Uterus (tissue), 4 donors: Measurements from ENCODE around the gene NRK. TPM values are rescaled to one million over a fixed set of nuclear protein-coding genes. Genes with fewer than 3 reads are reported as not detected.
"Not testable (repeated sequence)": the region's sequence is repeated elsewhere in the genome, so short reads cannot be mapped to it uniquely, and the experiment has no call there.

Experiments
- DNase-seq, 2 donors: peaks; one replicate each; pipeline ENCODE4 v3.0.0-alpha.2; 2019 to 2020
- H3K27ac ChIP-seq, 2 donors: fragments of 200-600 bp; sonication (generic); 1 replicate in 1 of 2; 2 replicates in 1 of 2; pipeline ENCODE4 v1.5.1; 2016 to 2018
- H3K27me3 ChIP-seq, 2 donors: fragments of 200-600 bp; sonication (generic); one replicate each; pipeline ENCODE4 v1.5.1; 2018 to 2019; ENCODE audit warnings: control low read depth in 1 of 2
- H3K36me3 ChIP-seq, 2 donors: fragments of 200-600 bp; sonication (generic); one replicate each; pipeline ENCODE4 v1.5.1; 2019; ENCODE audit warnings: control low read depth in 1 of 2
- H3K4me1 ChIP-seq, 2 donors: fragments of 200-600 bp; sonication (generic); one replicate each; pipeline ENCODE4 v1.5.1; 2018 to 2019; ENCODE audit warnings: control low read depth in 1 of 2
- H3K4me3 ChIP-seq, 2 donors: fragments of 200-600 bp; sonication (generic); 1 replicate in 1 of 2; 2 replicates in 1 of 2; pipeline ENCODE4 v1.5.1; 2018 to 2019; ENCODE audit warnings: mild to moderate bottlenecking in 1 of 2
- H3K9me3 ChIP-seq, 2 donors: fragments of 200-600 bp; sonication (generic); one replicate each; pipeline ENCODE4 v1.5.1; 2019; ENCODE audit warnings: control low read depth in 1 of 2
- POLR2A ChIP-seq, 2 donors: fragments of 450-650 bp; IDR thresholded peaks; one replicate each; pipeline ENCODE4 v1.6.1; 2016; ENCODE audit warnings: antibody characterized with exemption in 2 of 2, mild to moderate bottlenecking in 1 of 2, moderate library complexity in 1 of 2
- intact Hi-C: fragments of 100-400 bp; cut with DNase I; formaldehyde crosslinking; loops from one replicate; pipeline ENCODE4 v1.15.1; 2023; ENCODE audit warnings: low total_unique reads
- total RNA-seq, 4 donors: library from RNA; depleted of rRNA in 3 of 4; stranded (reverse); fragments of >200 nt in 3 of 4; gene quantifications; one replicate each; pipeline versions ENCODE4 v1.1.0 to v1.2.4, GENCODE V29; 2014 to 2023
- TF ChIP-seq, protein P1 (sequence below), 4 experiments: fragments of 200-600 bp in 2 of 4; fragments of 450-650 bp in 2 of 4; sonication (generic) in 2 of 4; IDR thresholded peaks; one replicate each; pipeline ENCODE4 v1.5.1; 2016 to 2019; ENCODE audit warnings: antibody characterized with exemption in 4 of 4, mild to moderate bottlenecking in 2 of 4, moderate library complexity in 1 of 4
- donor health status: DM: yes; HTN: yes; CAD: no.

NRK gene
- total RNA-seq, 4 donors from 2014 or later = 1.5 to 30.2 (median 2.8) TPM

GRCh38 chrX:105999294-105999693 lies 177.0 kb downstream of the NRK start:
- no peaks in the 10 kb centered on the region for H3K4me1 ChIP-seq
- no peaks in the 10 kb centered on the region for H3K9me3 ChIP-seq
- no peaks in the 10 kb centered on the region for H3K27me3 ChIP-seq
- no peaks in the 10 kb centered on the region for H3K36me3 ChIP-seq
- TF ChIP-seq, protein P1, sequence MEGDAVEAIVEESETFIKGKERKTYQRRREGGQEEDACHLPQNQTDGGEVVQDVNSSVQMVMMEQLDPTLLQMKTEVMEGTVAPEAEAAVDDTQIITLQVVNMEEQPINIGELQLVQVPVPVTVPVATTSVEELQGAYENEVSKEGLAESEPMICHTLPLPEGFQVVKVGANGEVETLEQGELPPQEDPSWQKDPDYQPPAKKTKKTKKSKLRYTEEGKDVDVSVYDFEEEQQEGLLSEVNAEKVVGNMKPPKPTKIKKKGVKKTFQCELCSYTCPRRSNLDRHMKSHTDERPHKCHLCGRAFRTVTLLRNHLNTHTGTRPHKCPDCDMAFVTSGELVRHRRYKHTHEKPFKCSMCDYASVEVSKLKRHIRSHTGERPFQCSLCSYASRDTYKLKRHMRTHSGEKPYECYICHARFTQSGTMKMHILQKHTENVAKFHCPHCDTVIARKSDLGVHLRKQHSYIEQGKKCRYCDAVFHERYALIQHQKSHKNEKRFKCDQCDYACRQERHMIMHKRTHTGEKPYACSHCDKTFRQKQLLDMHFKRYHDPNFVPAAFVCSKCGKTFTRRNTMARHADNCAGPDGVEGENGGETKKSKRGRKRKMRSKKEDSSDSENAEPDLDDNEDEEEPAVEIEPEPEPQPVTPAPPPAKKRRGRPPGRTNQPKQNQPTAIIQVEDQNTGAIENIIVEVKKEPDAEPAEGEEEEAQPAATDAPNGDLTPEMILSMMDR (IDR thresholded peaks at IDR 0.05) = no peak
- no peak for TF ChIP-seq POLR2A (IDR thresholded peaks at IDR 0.05)
- intact Hi-C loops = no loop called here
- DNase-seq = no peak
- H3K4me3 ChIP-seq = no peak overlapping the region
- no peak overlapping the region for H3K27ac ChIP-seq

DNA sequence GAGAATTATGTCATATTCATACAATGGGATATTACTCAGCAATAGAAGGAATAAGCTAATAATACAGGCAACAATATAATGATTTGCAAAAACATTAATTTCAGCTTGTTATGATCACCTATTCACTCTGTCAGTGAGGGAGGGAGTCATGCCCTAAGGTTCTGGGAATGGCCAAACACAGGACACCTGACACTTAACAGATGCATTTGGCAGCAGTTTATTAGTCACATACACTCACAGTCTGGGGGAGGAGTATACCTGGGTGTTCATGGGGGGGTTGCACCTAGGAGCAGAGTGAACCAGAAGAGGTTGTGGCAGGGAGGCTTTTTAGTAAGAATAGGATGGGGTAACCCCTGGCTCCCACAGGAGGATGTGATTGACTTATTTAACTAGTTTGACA lies 177.9 kb downstream of the NRK start:
- Histone ChIP-seq H3K27me3 (no peaks in the 10 kb centered on the region), H3K4me3 (no peak overlapping the region), H3K27ac (no peak overlapping the region), H3K9me3 (no peaks in the 10 kb centered on the region), H3K4me1 (no peaks in the 10 kb centered on the region), H3K36me3 (no peaks in the 10 kb centered on the region)
- no peak for DNase-seq
- TF ChIP-seq, protein P1 (IDR thresholded peaks at IDR 0.05) = no peak
- no peak for TF ChIP-seq POLR2A (IDR thresholded peaks at IDR 0.05)
- intact Hi-C loops = no loop called here

DNA sequence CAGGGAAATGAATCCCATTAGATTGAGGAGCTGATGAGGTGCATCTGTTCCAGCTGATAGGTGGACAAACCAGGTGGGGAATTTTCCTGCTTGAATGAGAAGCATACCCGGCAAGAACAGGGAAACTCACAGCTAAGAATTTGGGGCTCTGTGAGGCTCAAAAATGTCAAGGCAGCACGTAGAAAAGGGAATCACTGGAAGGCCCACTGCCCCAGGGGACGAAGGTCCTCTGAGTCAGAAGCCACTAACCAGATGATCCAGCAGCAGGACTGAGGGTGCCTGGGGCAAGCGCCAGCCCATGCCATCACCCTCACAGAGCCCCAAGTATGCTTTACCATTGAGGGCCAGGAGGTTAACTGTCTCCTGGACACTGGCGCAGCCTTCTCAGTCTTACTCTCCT lies 178.3 kb downstream of the NRK start:
- H3K4me3 ChIP-seq, H3K27me3 ChIP-seq, H3K4me1 ChIP-seq, H3K9me3 ChIP-seq, H3K36me3 ChIP-seq, H3K27ac ChIP-seq, DNase-seq, intact Hi-C loops: not testable (repeated sequence)

- no peaks in the 10 kb centered on the region for H3K27me3 ChIP-seq
- DNase-seq = no peak
- no peak overlapping the region for H3K4me3 ChIP-seq
- no peaks in the 10 kb centered on the region for H3K9me3 ChIP-seq
- no peaks in the 10 kb centered on the region for H3K36me3 ChIP-seq
- no peak for TF ChIP-seq POLR2A (IDR thresholded peaks at IDR 0.05)
- TF ChIP-seq, protein P1 (IDR thresholded peaks at IDR 0.05) = no peak
- intact Hi-C loops = no loop called here
- no peak overlapping the region for H3K27ac ChIP-seq
- no peaks in the 10 kb centered on the region for H3K4me1 ChIP-seq
Observed at GRCh38 chrX:106005684-106006083, 183.3 kb downstream of the NRK start.

GRCh38 chrX:106007815-106008214 lies 185.5 kb downstream of the NRK start:
- Histone ChIP-seq H3K36me3 (no peaks in the 10 kb centered on the region), H3K27me3 (no peaks in the 10 kb centered on the region), H3K4me1 (no peaks in the 10 kb centered on the region), H3K4me3 (no peak overlapping the region), H3K27ac (no peak overlapping the region), H3K9me3 (no peaks in the 10 kb centered on the region)
- intact Hi-C loops = no loop called here
- no peak for DNase-seq
- no peak for TF ChIP-seq POLR2A (IDR thresholded peaks at IDR 0.05)
- TF ChIP-seq, protein P1 (IDR thresholded peaks at IDR 0.05) = no peak

Other genes starting within 250 kb of the NRK start
- not detected for gene SERPINA7, start 216.2 kb downstream of the NRK start, total RNA-seq